ENCODE results near the gene TMEM147.

Gene TMEM147

DNA sequence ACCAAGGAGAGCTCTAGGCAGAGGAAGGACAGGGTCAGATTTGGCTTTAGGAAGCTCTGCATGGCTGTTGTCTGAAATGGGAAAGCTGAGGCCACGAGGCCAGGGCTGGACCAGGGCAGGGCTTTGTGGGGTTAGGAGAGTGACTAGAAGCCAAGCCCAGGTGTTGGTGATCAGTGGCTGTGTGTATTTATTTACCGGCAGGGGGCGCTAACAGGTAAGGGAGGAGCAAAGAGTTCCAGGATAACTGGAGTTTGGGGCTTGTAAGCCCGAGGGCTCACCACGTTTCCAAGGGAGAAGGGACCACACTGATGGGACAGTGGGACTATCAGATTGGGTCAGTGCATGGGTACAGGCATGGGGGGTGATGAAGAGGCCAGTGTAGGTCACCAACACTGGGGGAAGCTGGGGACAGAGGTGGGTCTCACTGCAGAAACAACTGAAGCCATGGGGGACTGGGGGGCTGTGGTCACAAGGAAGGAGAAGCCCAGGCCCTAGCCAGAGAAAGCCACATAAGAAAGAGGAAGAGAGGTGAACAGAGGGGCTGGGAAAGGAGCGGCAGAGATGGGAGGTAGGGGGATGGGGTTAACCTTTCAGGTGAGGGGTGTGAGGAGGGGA, 3.9 kb downstream of the TMEM147 start:
- DNase-seq: no peak

DNA sequence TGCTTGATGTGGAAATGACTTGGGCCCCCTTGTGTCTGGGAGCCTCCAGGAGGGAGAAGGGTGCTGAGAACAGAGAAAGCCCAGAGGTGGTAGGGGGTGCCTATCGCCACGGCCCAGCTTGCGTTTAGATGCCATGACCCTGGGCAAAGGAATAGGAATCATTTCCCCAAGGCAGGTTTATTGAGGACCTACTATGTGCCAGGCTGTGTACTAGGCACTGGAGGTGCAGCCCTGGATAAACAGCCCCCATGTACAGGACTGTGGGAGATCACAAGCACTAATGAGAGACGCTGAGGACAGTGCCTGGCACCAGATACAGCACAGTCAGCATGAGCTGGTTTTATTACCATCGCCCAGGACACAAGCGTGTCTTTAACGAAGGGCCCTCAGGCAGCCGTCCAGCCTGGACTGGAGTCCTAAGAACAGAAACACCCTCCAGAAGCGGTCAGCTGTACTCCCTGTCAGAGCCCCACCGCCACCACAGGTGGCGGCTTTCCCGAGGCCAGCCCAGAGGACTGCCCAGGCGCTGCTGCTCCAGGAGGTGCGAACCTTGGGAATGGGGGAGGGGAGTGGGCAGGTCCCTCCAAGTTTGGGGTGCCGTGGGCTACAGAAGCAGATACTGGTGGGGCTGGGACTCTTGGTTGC, 4.6 kb downstream of the TMEM147 start:
- no peak for DNase-seq

DNA sequence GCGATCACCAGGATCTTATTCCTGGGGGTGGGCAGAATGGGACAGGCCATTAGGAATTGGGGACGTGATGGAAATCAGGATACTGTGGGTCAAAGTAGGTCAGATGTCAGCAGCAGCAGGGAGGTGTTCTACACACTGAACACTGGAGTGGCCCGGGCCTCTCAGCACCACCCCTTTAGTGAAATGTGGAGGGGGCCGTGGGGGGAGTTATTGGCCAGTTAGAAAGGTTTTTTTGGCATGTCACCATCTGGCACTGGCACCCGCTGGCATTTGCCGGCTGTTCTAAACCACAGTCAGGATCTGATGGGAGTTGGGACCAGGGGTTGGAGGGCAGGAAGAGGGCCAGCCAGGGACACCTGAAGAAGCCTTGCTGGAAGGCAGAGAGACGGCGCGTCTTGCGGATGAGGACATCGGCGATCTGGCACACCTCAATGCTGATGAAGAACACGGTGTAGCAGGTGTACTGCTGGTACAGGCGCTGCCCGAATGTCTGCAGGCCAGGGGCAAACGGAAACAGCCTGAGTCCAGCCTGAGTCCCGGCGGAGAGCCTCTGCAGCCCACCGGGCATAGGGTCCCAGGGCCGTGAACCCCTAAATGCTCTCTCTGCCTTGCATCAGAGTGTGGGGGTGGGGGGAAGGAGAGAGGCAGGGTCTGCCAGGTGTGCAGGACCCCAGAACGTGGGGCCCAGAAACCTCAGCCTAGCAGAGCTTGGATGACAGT, 5.8 kb downstream of the TMEM147 start:
- no peak for DNase-seq

DNA sequence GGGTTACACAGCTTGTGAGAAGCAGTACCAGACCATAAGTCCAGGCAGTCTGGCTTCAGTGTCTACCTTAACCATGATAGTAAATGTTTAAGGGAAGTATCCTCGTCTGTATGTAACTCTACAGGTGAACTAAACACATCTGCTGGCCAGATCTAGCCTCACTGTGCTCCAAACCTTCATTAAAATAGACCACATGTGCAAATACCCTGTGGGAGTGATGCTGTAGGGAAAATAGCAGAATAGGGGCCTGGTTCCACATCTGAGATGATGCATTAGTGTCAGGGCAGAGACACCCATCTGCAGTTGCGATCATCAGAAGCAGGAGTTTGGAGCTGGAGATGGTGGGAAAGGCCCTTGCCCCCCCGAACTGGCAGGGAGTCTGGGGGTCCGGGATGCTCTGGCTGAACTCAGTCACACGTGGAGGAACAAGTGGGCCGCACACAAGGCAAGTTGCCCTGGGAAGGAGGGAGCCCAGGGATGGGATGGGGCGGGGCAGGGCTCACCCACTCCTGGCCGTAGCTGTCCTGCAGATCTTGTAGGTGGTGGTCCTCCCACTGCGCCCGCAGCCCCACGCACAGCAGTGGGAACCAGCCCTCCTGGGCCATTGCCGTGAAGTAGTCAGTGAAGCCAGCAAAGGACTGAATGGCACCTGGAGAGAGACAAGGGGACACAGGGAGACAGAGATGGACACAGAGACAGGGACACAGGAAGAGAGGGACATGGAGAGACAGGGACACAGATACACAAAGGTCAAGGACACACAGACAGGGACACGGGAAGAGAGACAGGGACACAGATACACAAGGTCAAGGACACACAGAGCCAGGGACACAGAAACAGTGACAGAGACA, 7.3 kb downstream of the TMEM147 start:
- DNase-seq: no peak

DNA sequence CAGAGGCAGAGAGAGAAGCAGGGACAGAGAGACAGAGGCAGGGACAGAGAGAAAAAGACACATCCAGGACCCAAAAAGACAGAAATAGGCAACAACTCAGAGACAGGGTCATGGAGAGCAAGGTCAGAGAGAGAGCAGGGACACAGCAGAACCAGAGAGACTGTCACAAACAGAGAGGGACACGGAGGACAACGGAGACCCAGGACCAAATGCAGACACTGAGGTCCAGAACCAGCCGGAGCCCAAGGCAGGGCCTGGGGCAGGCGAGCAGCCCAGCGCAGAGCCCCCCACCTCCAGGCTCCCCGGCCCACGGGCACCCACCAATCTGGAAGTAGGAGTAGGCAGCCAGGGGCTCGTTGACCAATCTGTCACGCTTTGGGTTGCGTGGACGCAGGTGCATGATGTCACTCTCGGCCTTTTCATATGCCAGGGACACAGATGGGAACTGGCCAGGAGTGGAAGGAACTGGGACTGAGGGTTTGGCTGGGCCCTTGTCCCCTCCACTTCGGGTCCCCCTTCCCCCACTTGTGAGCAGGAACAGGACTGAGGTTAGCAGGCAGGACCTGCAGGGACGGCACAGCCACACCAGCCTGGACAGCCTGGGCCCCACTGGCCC, 8.1 kb downstream of the TMEM147 start:
- no peak for DNase-seq

DNA sequence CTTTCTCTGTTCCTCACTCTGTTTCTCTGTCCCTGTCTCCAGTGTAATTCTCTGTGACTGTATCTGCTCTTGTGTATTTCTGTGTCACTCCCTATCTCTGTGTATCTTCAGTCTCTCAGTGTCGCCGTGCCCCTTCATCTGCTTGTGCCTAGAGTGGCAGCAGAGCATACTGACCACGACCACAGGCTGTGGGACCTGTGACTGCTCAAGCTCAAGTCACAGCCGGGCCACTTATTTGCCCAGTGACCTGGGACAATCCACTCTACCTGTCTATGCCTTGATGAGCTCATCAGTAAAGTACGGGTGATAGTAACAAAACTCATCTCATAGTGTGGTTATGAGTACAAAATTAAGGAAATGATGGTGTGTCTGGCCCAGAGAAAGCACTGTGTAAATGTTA, 8.7 kb downstream of the TMEM147 start:
- no peak for DNase-seq

DNA sequence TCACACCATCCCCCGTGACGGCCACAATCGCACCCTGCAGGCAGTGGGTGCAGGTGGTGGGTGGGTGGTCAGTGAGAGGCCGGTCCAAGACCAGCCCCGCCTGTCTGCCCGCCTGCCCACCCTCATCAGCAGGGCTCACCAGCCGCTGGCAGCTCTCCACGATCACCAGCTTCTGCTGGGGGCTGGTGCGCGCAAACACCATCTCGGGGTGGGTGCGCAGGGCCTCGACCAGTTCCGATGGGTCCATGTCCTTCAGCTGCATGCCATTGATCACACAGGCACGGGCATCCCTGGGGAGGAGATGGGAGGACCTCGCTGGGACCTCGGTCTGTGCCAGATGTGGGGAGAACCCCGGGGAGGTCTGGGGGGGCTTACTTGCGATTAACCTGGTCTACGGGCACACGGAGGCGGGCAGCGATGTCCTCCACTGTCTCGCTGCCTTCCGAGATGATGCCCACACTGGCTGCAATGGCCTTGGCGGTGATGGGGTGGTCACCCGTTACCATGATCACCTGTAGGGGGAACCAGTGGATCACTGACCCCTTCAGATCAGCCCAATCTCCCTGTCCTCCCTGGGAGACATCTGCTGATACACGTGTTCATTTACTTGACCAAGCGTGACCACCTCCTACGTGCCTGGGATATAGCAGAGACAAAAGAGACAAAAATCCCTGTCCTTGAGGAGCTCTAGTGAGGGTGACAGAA, 10.0 kb downstream of the TMEM147 start:
- no peak for DNase-seq

DNA sequence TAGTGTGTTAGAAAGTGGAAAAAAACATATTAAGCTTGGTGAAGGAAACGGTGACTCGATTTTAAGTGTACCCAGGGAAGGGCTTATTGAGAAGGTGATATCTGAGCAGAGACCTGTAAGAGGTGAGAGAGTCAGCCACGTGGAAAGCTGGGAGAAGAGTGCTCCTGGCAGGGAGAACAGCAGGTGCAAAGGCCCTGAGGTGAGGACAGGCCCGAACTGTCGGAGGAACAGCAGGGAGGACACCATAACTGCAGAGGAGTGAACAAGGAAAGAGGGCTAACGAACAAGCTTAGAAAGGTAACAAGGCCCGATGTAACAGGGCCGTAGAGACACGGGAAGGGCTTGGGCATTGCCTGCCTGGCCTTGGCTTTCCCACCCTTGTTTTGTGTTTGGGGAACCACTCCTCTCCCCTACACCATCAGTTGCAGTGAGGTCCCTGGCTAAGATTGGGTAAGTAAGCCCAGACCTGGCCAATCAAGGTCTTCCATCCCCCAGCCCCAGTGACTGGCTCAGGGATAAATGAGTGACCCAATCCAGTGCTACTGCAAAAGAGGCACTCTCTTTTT, 10.7 kb downstream of the TMEM147 start:
- DNase-seq: no peak

DNA sequence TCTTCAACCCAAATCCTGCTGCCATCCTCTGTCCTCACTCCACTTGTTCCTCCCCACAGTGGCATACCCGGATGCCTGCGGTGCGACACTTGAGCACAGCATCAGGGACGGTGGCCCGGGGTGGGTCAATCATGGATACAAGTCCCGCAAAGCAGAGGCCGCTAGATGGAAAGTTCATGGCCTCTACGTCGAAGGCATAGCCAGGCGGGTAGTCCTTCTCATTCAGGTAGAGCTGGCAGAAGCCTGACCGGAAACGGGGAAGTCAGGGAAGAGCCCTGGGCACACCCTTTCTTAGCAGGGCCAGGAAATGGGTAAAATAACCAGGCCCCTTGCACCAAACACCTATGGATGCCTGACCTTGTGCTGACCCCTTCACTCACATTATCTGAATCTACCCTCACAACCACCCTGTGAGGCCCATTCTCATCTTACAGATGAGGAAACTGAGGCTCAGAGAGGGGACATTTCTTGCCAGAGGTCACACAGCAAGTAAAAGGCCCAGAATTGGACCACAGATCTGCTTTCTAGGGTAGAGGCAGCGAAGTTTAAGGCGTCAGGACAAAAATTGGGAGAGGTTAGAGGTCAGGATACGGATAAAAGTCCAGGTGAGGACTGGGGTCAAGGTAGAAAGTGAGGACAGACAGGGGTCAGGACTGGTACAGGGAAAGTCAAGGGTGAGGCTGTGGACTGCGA, 11.6 kb downstream of the TMEM147 start:
- no peak for DNase-seq

DNA sequence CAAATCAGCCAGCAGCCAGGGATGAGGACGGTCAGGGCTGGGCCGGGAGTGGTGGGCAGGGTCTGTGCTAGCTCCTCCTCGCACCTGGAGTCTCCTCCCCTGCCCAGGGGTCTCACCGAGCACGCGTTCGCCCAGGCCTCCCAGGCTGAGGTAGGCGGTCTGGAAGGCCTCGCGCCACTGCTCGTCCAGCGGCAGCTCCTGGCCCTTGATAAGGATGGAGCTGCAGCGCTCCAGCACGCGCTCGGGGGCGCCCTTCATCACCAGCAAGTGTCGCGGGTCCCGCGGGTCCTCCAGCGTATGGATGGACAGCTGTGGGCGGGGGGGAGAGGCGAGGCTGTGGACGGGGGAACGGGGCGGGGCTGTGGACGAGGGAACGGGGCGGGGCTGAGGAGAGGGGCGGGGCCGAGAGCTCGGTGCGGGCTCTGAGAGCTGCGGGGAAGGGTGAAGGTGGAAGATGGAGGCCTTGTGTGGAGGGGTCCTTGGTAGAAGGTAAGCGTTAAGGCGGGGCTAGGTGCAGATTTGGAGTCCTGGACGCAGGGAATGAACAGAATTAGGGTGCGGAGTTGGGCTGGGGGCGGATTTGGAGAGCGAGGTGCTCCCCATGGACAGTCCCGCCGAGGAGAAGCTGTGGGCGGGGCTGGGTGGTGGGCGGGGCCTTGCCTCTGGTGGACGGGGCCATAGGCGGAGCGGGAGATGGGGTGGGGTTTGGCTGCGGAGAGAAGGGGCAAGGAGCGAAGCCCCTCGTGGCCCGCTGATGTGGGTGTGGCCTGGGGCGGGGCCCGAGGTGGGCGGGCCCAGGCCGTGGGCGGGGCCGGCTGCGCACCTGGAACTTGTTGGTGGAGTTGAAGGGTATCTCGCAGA, 12.3 kb downstream of the TMEM147 start:
- no peak for DNase-seq

DNA sequence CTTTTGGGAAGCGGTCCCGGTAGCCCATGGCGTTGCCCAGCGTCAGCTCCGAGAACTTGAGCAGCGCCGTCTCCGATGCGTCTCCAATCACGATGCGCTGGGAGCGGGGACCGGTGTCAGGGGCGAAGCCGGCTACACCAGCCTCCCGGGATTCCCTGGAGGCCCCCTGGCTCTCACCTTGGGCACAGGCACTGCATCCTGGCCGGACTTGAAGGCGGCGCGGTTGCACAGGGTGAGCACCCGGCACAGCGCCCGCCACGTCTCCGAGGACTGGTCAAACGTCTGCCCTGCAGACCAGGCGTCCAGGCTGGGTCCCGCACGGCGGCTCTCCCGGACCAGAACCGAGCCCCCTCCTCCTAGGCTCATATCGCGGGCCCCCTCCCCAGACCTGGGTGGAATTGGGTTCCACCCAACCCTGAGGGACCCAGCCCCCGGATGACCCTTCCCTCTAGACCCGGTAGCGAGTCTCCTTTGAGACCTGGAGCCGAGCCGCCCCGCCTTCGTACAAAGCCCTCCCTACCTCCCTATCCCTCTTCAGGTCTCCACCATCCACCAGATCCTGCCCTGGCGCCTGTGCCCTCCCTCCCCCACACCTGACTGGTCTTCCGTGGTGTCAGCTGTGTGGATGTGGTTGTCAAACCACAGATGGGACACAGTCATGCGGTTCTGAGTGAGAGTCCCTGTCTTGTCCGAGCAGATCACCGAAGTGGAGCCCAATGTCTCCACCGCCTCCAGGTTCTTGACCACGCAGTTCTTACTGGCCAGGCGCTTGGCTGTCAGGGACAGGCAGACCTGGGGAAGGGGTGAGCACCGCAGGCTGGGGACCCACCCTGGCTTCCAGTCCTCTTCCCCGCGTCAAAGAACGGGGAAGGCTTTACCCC, 13.2 kb downstream of the TMEM147 start:
- no peak for DNase-seq

DNA sequence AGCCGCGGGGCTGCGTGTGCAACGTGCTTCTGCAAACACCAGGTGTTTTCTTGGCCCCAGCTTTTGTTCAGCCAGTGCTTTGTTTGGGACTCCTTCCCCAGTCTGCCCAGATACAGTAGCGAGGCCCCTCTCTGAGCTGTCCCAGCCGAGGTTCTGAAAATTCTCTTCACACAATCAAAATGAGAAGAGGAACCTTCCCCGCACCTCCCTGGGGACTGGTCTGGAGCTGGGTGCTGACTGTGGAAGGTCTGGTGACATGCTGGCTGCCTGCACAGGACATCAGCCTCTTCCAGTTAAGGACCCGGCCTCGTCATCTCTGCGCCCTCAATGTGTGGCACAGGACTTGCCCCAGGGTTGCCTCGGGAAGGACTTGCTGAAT, 13.8 kb downstream of the TMEM147 start:
- no peak for DNase-seq

DNA sequence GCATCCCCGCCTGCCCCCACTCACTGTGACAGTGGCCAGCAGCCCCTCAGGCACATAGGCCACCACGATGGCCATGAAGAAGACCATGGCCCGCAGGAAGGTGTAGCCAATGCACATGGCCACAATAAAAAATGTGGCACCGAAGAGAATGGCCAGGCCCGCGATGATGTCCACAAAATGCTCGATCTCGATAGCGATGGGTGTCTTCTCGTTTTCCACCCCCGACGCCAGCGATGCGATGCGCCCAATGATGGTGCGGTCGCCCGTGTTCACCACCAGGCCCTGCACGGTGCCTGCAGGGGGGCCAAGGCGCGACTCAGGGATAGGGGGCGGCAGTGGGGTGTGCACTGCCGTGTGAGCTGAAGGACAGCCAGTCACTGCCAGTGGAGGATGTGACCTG, 14.4 kb downstream of the TMEM147 start:
- no peak for DNase-seq

DNA sequence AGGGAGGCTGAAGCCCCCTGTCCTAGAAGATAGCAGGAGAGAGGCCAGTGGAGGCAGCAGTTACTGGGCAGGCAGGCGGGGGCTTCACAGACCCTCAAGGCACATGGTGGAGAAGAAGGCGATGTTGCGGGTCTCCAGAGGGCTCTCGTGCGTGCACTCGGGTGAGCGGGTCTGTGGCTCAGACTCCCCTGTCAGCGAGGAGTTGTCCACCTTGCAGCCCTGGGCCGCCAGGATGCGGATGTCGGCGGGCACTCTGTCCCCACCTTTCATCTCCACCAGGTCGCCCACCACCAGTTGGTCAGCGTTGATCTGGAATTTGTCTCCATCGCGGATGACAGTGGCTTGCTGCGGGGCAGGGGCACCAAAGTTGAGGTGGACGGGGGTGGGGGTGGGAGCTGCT, 14.8 kb downstream of the TMEM147 start:
- no peak for DNase-seq

DNA sequence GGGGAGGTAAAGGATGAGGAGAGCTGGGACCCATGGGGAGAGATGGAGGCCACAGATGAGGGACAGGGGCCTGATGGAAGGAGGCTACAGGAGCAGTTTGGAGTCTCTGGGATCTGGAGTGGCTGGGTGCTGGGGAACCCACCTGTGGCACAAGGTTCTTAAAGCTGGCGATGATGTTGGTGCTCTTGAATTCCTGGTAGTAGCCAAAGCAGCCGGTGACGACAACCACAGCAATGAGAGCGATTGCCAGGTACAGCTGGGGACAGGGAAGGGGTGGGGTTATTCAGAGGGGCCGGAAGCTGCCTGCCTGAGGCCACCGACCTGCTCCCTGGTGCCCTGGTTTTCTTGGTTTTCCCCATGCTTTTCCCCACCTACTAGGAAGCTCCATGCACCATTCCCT, 15.3 kb downstream of the TMEM147 start:
- no peak for DNase-seq

DNA sequence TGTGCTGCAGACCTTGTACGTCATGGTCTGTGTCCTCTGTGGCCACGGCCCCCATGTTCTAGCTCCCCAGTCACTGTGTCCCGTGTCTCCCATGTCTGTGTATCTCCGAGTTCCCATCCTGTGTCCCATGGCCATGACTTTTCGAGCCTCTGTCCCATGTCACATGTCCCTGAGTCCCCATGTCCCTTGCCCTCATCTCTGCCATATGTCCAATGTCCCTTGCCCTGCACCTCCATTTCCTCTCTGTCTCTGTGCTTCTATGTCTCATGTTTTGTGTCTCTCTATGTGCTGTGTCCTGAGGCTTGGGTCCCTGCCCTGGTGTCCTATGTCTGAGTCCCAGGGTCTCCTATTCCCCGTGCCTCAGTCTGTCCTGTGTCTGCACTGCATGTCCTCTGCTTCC, 16.0 kb downstream of the TMEM147 start:
- DNase-seq: no peak

DNA sequence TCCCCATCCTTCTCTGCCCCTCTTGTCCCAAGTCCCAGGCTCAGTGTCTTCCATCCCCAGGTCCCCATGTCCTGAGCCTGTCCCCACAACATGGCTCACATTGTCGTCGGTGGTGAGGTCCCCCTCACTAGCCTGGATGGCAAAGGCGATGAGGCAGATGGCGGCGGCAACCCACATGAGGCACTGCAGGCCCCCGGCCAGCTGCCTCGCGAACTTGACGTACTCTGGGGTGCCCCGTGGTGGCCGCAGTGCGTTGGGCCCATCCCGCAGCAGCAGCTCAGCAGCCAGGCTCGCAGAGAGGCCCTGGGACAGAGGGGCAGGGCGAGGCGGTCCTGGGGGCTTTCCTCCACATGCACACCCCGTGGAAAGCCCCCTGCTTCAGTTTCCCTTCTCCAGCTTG, 16.9 kb downstream of the TMEM147 start:
- DNase-seq: no peak

DNA sequence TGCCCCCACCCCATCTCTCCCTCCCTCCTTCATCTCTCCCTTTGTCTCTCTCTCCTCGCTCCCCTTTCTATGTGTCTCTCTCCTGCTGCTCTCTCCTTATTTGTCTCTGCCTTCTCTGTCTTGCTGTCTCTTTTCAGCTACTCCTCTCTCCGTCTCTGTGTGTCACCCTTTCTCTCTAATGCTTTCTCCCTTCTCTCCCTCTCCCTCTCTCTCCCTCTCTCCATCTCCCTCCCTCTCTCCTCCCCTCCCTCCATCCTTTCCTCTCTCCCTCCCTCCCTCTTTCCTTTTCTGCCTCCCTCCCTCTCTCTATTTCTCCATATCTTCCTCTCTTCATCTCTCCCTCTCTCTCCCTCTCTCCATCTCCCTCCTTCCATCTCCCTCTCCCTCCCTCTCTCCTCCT, 17.4 kb downstream of the TMEM147 start:
- no peak for DNase-seq

DNA sequence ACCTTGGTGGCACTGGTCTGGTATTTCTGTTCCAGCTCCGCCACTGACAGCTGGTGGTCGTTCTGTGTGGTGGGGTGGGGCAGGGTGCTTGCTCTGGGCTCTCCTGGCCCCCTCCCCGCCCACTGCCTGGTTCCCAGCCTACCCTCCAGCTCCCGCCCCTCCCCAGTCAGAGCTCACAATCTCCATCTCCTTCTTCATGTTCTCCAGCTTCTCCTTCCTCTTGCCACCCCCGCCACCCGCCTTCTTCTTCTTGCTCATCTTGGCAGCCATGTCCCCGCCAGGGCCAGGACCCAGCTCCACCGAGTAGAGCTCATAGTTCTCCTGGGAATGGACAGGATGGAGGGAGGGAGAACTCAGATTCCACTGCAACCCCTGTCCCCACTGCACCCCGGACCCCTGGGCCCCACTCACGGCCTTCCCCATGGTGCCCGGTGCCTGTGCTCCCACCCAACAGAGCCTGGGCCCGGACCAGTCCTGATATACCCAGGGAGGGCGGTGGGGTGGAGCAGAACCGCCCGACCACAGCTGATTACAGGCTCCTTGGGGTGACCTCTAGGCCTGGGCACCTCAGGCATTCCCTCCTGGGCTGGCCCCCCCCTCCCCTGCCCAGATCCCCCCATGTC, 17.9 kb downstream of the TMEM147 start, which contains the start of gene ATP4A:
TSS of gene ATP4A (minus strand) at position 452 of the 623 bp plus-strand sequence. CDS start at position 423, 29 bp downstream.
- no peak for DNase-seq

Data from NCI-H1436 treated with DMSO at 0.1 percent for 48 hours (cell line).